K562 (cell line): ENCODE measurements around the gene SUCLG1. TPM values are rescaled to one million over a fixed set of nuclear protein-coding genes. Genes with fewer than 3 reads are reported as not detected.

Experiments
- ATAC-seq: fragments of 200-7000 bp; cut with Tn5 transposase; 3 replicates; pipeline ENCODE4 v1.9.1; 2020; ENCODE audit warnings: moderate library complexity
- BruUV-seq: library from RNA; stranded (reverse); fragments of 400-500 nt; replicated peaks from 2 replicates; lab custom pipeline; 2021; lab: Mats Ljungman, UMichigan
- CTCF ChIA-PET: fragments of 300-600 bp; formaldehyde crosslinking; extraction: SDS; loops from one replicate; lab custom pipeline; 2021; ENCODE audit warnings: low intra/inter-chr PET ratio; lab: Yijun Ruan, JAX
- POLR2A ChIA-PET: fragments of 300-600, 350-650 bp; sonication (Branson Sonifier 250); formaldehyde crosslinking; extraction: SDS; loops from one replicate; lab custom pipeline; 2021; ENCODE audit warnings: antibody characterized with exemption, inconsistent platforms; lab: Yijun Ruan, JAX
- DNase-seq, 4 experiments: peaks; one replicate each; pipeline versions ENCODE4 v3.0.0 to v3.0.0-alpha.2; 2011 to 2018; ENCODE audit warnings: low spot score in 3 of 4, mixed read lengths in 3 of 4; ENCODE audit errors: extremely low read depth in 1 of 4
- FAIRE-seq: peaks from 2 replicates; lab custom pipeline; 2011; peaks lifted over from hg19 to GRCh38; lab: Jason Lieb, UNC
- H2AFZ ChIP-seq: 2 replicates; pipeline ENCODE4 v1.6.0; 2011; ENCODE audit warnings: low read depth, low read length, control low read depth, inconsistent platforms
- H3K27ac ChIP-seq: fragments of 200-600 bp; 3 replicates; pipeline ENCODE4 v1.8.0; 2011; ENCODE audit warnings: low read depth, mild to moderate bottlenecking, control low read depth, inconsistent platforms, low read length, moderate library complexity, mixed read lengths; ENCODE audit errors: extremely low read depth
- H3K27me3 ChIP-seq, 2 experiments: fragments of 300-600 bp in 1 of 2; 2 replicates in 1 of 2; 3 replicates in 1 of 2; pipeline versions ENCODE4 v1.6.0 to v1.8.0; 2011; ENCODE audit warnings: inconsistent platforms in 2 of 2, low read length in 2 of 2, mild to moderate bottlenecking in 1 of 2, mixed read lengths in 1 of 2, moderate library complexity in 1 of 2; ENCODE audit not compliant: control insufficient read depth in 2 of 2, insufficient read depth in 2 of 2
- H3K36me3 ChIP-seq: fragments of 300-600 bp; 3 replicates; pipeline ENCODE4 v1.8.0; 2011; ENCODE audit warnings: mild to moderate bottlenecking, low read length, inconsistent platforms; ENCODE audit not compliant: control insufficient read depth, insufficient read depth
- H3K4me1 ChIP-seq, 2 experiments: fragments of 200-600 bp in 1 of 2; replicated peaks in 1 of 2; 2 replicates in 1 of 2; 3 replicates in 1 of 2; pipeline versions ENCODE4 v1.5.1 to v1.8.0; 2011; ENCODE audit warnings: inconsistent platforms in 2 of 2, low read length in 2 of 2, mild to moderate bottlenecking in 1 of 2, mixed read lengths in 1 of 2, moderate library complexity in 1 of 2; ENCODE audit not compliant: control insufficient read depth in 2 of 2, insufficient read depth in 2 of 2
- H3K4me2 ChIP-seq: 2 replicates; pipeline ENCODE4 v1.6.1; 2011; ENCODE audit warnings: low read length, control low read depth, inconsistent platforms, mixed read lengths; ENCODE audit not compliant: insufficient read depth
- H3K4me3 ChIP-seq: fragments of 200-600 bp; sonication (generic), shearing (Covaris generic); 2 replicates; pipeline ENCODE4 v1.5.1; 2016; ENCODE audit warnings: control low read depth, inconsistent platforms
- H3K79me2 ChIP-seq: fragments of 200-600 bp; 3 replicates; pipeline ENCODE4 v1.8.0; 2011; ENCODE audit warnings: low read length, inconsistent platforms; ENCODE audit not compliant: control insufficient read depth, insufficient read depth
- H3K9ac ChIP-seq, 2 experiments: 2 replicates each; pipeline versions ENCODE4 v1.6.0 to v1.6.1; 2011; ENCODE audit warnings: low read depth in 2 of 2, low read length in 2 of 2, control low read depth in 1 of 2, inconsistent platforms in 1 of 2, mild to moderate bottlenecking in 1 of 2, mixed read lengths in 1 of 2; ENCODE audit not compliant: insufficient read depth in 1 of 2
- H3K9me1 ChIP-seq: one replicate; pipeline ENCODE4 v1.6.0; 2011; ENCODE audit warnings: inconsistent platforms, mild to moderate bottlenecking, low read length, moderate library complexity; ENCODE audit not compliant: control insufficient read depth, insufficient read depth
- H3K9me3 ChIP-seq: replicated peaks from 2 replicates; pipeline ENCODE4 v1.5.1; 2011; ENCODE audit warnings: low read depth, low read length, inconsistent platforms; ENCODE audit not compliant: control insufficient read depth, insufficient read depth
- H4K20me1 ChIP-seq: replicated peaks from 2 replicates; pipeline ENCODE4 v1.6.1; 2011; ENCODE audit warnings: low read length, inconsistent platforms, mixed read lengths; ENCODE audit not compliant: control insufficient read depth, insufficient read depth
- ARNT ChIP-seq, 2 experiments: fragments of 450-650 bp; IDR thresholded peaks; 2 replicates each; pipeline ENCODE4 v1.6.1; 2016; ENCODE audit warnings: mild to moderate bottlenecking in 1 of 2
- COPS2 ChIP-seq: fragments of 450-650 bp; conservative IDR thresholded peaks from 2 replicates; pipeline ENCODE4 v1.6.1; 2016; ENCODE audit warnings: mild to moderate bottlenecking, moderate library complexity
- CREBBP ChIP-seq: IDR thresholded peaks from one replicate; pipeline ENCODE4 v1.6.1; 2012; ENCODE audit warnings: low read depth, mild to moderate bottlenecking, control low read depth, inconsistent platforms, low read length
- HMG20B ChIP-seq: fragments of 250-450 bp; sonication (Bioruptor Pico); IDR thresholded peaks from 2 replicates; pipeline ENCODE4 v1.5.0; 2021; ENCODE audit warnings: mild to moderate bottlenecking
- MTA3 ChIP-seq: fragments of 450-650 bp; formaldehyde crosslinking; IDR thresholded peaks from 2 replicates; pipeline ENCODE4 v1.6.1; 2017; ENCODE audit warnings: mild to moderate bottlenecking, borderline replicate concordance
- MYBL2 ChIP-seq, 2 experiments: fragments of 450-650 bp in 1 of 2; sonication (generic) in 1 of 2; formaldehyde crosslinking in 1 of 2; IDR thresholded peaks; 2 replicates each; pipeline versions ENCODE4 v1.6.1 to v1.8.1; 2017 to 2022; ENCODE audit warnings: borderline replicate concordance in 1 of 2, inconsistent platforms in 1 of 2, low read depth in 1 of 2, mild to moderate bottlenecking in 1 of 2, missing genetic modification reagents in 1 of 2, moderate library complexity in 1 of 2
- NFATC3 ChIP-seq: fragments of 450-650 bp; IDR thresholded peaks from 2 replicates; pipeline ENCODE4 v1.6.1; 2017; ENCODE audit warnings: mild to moderate bottlenecking
- NONO ChIP-seq, 2 experiments: fragments of 200-400 bp in 1 of 2; fragments of 450-650 bp in 1 of 2; formaldehyde crosslinking in 1 of 2; IDR thresholded peaks; 2 replicates each; pipeline ENCODE4 v1.6.1; 2017; ENCODE audit warnings: low read depth in 2 of 2, mild to moderate bottlenecking in 2 of 2, moderate library complexity in 2 of 2, low read length in 1 of 2
- NR2C2 ChIP-seq, 2 experiments: fragments of 200-800 bp in 1 of 2; sonication (Bioruptor generic) in 1 of 2; sonication (generic) in 1 of 2; formaldehyde crosslinking in 1 of 2; IDR thresholded peaks; 2 replicates each; pipeline versions ENCODE4 v1.6.1 to v1.8.0; 2016 to 2022; ENCODE audit warnings: mild to moderate bottlenecking in 1 of 2, missing compliant biosample characterization in 1 of 2, missing genetic modification characterization in 1 of 2, missing genetic modification reagents in 1 of 2
- PHB2 ChIP-seq: fragments of 450-650 bp; IDR thresholded peaks from 2 replicates; pipeline ENCODE4 v1.6.1; 2017; ENCODE audit warnings: low read depth
- POLR2AphosphoS2 ChIP-seq: IDR thresholded peaks from 2 replicates; pipeline ENCODE4 v1.6.1; 2012; ENCODE audit warnings: low read length, improper control_type of control experiment
- POLR3G ChIP-seq: IDR thresholded peaks from 2 replicates; pipeline ENCODE4 v1.6.1; 2011; ENCODE audit not compliant: insufficient read length, insufficient replicate concordance; ENCODE audit errors: extremely low read depth
- SMARCA5 ChIP-seq: fragments of 450-650 bp; IDR thresholded peaks from 2 replicates; pipeline ENCODE4 v1.6.1; 2016
- TEAD4 ChIP-seq, 2 experiments: sonication (generic) in 1 of 2; formaldehyde crosslinking in 1 of 2; IDR thresholded peaks; 2 replicates each; pipeline versions ENCODE4 v1.6.1 to v1.8.0; 2012 to 2022; ENCODE audit warnings: borderline replicate concordance in 1 of 2, inconsistent platforms in 1 of 2, low read length in 1 of 2, mild to moderate bottlenecking in 1 of 2, missing genetic modification reagents in 1 of 2
- XRCC4 ChIP-seq: IDR thresholded peaks from one replicate; pipeline ENCODE4 v1.6.1; 2011; ENCODE audit not compliant: insufficient read depth, insufficient read length; ENCODE audit errors: extremely low read depth
- ZKSCAN3 ChIP-seq: fragments of 250-450 bp; sonication (Bioruptor Pico); IDR thresholded peaks from 2 replicates; pipeline ENCODE4 v1.4.0; 2020
- ZNF444 ChIP-seq: fragments of 250-450 bp; sonication (Bioruptor Pico); IDR thresholded peaks from 2 replicates; pipeline ENCODE4 v1.4.0; 2020; ENCODE audit warnings: mild to moderate bottlenecking, moderate library complexity
- ZNF445 ChIP-seq: fragments of 250-450 bp; sonication (Bioruptor Pico); IDR thresholded peaks from 2 replicates; pipeline ENCODE4 v1.4.0; 2020; ENCODE audit warnings: low read depth, mild to moderate bottlenecking, moderate library complexity
- WGBS: fragments of 100-300 bp; shearing (Covaris generic); methylation state at CpG from one replicate; pipeline ENCODE4 v1.1.6; 2016; ENCODE audit warnings: low coverage, mixed read lengths; ENCODE audit not compliant: insufficient coverage; ENCODE audit errors: missing lambda C conversion rate; 5-methylcytosine and 5-hydroxymethylcytosine counted together
- in situ Hi-C: fragments of 300-500 bp; cut with MboI; formaldehyde crosslinking; loops from 4 replicates; pipeline ENCODE4 v1.15.0; 2018; ENCODE audit warnings: inconsistent platforms, mixed read lengths
- intact Hi-C: fragments of 100-400 bp; cut with micrococcal nuclease; formaldehyde crosslinking; loops from 2 replicates; pipeline ENCODE4 v1.14.2; 2022
- polyA plus RNA-seq, 8 experiments: library from polyadenylated mRNA; depleted of rRNA in 4 of 8; stranded (reverse) in 5 of 8; unstranded in 3 of 8; fragments of >200 nt; fragmentation: Nextera tagmentation in 2 of 8; fragmentation: Illumina TruSeq in 1 of 8; extraction: Ambion mirVana in 2 of 8; extraction: Trizol in 1 of 8; gene quantifications; 2 replicates each; pipeline versions ENCODE4 v1.2.1 to v1.2.3, GENCODE V29; 2011 to 2014; ENCODE audit warnings: inconsistent platforms in 1 of 8, missing spikeins in 1 of 8
- total RNA-seq, 7 experiments: library from RNA; depleted of rRNA in 6 of 7; stranded (reverse); fragments of >200 nt in 6 of 7; fragmentation: Illumina TruSeq in 2 of 7; extraction: Trizol in 2 of 7; gene quantifications; 2 replicates each; pipeline versions ENCODE4 v1.2.1 to v1.2.3, GENCODE V29; 2011 to 2021; ENCODE audit warnings: low replicate concordance in 1 of 7
- TF ChIP-seq, protein P1 (sequence below): fragments of 450-650 bp; IDR thresholded peaks from 2 replicates; pipeline ENCODE4 v1.6.1; 2016; ENCODE audit warnings: borderline replicate concordance
- TF ChIP-seq, protein P2 (sequence below): fragments of 250-450 bp; sonication (Bioruptor Pico); IDR thresholded peaks from 2 replicates; pipeline ENCODE4 v1.4.0; 2020; ENCODE audit warnings: mild to moderate bottlenecking, moderate library complexity

Gene SUCLG1
- total and polyA plus RNA-seq, 9 of the 15 experiments (the other 6 are each of a cell fraction or from before 2014, with no cell fraction given), result 90.5 to 325 (median 115) TPM

- ChIA-PET CTCF (no interaction called here), POLR2A (no interaction called here)
- no peak overlapping the region for H2AFZ ChIP-seq
- intact Hi-C loops, result no loop called here
- no TSS peak for BruUV-seq
- H3K4me1 ChIP-seq, result no peaks in the 10 kb centered on the region
- no peak overlapping the region for H3K9ac ChIP-seq
- ATAC-seq (no peak), FAIRE-seq (no peak), DNase-seq (no peak)
- no peak overlapping the region for H3K27ac ChIP-seq
- no peak overlapping the region for H3K4me2 ChIP-seq
- TF ChIP-seq CREBBP, result no peak
- no peak for TF ChIP-seq POLR3G
- no peak for TF ChIP-seq NR2C2 (CRISPR knock-in tag; IDR thresholded peaks at IDR 0.05)
- no peak for TF ChIP-seq NR2C2 (tag; IDR thresholded peaks at IDR 0.05)
- TF ChIP-seq, protein P1, sequence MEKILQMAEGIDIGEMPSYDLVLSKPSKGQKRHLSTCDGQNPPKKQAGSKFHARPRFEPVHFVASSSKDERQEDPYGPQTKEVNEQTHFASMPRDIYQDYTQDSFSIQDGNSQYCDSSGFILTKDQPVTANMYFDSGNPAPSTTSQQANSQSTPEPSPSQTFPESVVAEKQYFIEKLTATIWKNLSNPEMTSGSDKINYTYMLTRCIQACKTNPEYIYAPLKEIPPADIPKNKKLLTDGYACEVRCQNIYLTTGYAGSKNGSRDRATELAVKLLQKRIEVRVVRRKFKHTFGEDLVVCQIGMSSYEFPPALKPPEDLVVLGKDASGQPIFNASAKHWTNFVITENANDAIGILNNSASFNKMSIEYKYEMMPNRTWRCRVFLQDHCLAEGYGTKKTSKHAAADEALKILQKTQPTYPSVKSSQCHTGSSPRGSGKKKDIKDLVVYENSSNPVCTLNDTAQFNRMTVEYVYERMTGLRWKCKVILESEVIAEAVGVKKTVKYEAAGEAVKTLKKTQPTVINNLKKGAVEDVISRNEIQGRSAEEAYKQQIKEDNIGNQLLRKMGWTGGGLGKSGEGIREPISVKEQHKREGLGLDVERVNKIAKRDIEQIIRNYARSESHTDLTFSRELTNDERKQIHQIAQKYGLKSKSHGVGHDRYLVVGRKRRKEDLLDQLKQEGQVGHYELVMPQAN, result no peak
- TF ChIP-seq ZKSCAN3 (CRISPR knock-in tag), result no peak
- no peak for TF ChIP-seq PHB2
- TF ChIP-seq ARNT (IDR thresholded peaks at IDR 0.05), result no peak
- TF ChIP-seq COPS2, result no peak
- TF ChIP-seq ZNF444 (CRISPR knock-in tag), result no peak
- TF ChIP-seq SMARCA5, result no peak
- TF ChIP-seq MTA3, result no peak
- no peak for TF ChIP-seq NFATC3
- TF ChIP-seq, protein P2, sequence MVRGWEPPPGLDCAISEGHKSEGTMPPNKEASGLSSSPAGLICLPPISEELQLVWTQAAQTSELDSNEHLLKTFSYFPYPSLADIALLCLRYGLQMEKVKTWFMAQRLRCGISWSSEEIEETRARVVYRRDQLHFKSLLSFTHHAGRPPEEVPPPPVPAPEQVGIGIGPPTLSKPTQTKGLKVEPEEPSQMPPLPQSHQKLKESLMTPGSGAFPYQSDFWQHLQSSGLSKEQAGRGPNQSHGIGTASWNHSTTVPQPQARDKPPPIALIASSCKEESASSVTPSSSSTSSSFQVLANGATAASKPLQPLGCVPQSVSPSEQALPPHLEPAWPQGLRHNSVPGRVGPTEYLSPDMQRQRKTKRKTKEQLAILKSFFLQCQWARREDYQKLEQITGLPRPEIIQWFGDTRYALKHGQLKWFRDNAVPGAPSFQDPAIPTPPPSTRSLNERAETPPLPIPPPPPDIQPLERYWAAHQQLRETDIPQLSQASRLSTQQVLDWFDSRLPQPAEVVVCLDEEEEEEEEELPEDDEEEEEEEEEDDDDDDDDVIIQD (CRISPR knock-in tag), result no peak
- TF ChIP-seq XRCC4, result no peak
- TF ChIP-seq TEAD4 (IDR thresholded peaks at IDR 0.05; ENCODE audit: low read length), result no peak
- no peak for TF ChIP-seq TEAD4 (CRISPR knock-in tag; IDR thresholded peaks at IDR 0.05; ENCODE audit: borderline replicate concordance)
- TF ChIP-seq POLR2AphosphoS2, result no peak
- TF ChIP-seq ZNF445, result no peak
- TF ChIP-seq HMG20B (CRISPR knock-in tag), result no peak
- TF ChIP-seq NONO (IDR thresholded peaks at IDR 0.05; ENCODE audit: low read depth in 2 of 2, low read length in 1 of 2), result no peak
- no peak for TF ChIP-seq MYBL2 (IDR thresholded peaks at IDR 0.05; ENCODE audit: low read depth)
- TF ChIP-seq MYBL2 (CRISPR knock-in tag; IDR thresholded peaks at IDR 0.05; ENCODE audit: borderline replicate concordance), result no peak
- H3K36me3 ChIP-seq, result peaks cover 96% of the 10 kb centered on the region
- WGBS, result 88% methylated on average over 6 of the region's 6 CpGs
- H4K20me1 ChIP-seq, result no peaks in the 10 kb centered on the region
- H3K9me3 ChIP-seq, result no peaks in the 10 kb centered on the region
- no peak overlapping the region for H3K4me3 ChIP-seq
- in situ Hi-C loops, result no loop called here
- H3K79me2 ChIP-seq, result no peaks in the 10 kb centered on the region
- no peaks in the 10 kb centered on the region for H3K27me3 ChIP-seq
- no peaks in the 10 kb centered on the region for H3K9me1 ChIP-seq
Measured at GRCh38 chr2:84435345-84436025, 23.6 kb downstream of the SUCLG1 start.
